Fibroblast of villous mesenchyme (primary cell): ENCODE measurements around the gene MTUS2. TPM values are rescaled to one million over a fixed set of nuclear protein-coding genes. Genes with fewer than 3 reads are reported as not detected.

Source experiments
- DNase-seq: peaks from one replicate; pipeline ENCODE4 v3.0.0-alpha.2; 2010; ENCODE audit warnings: low read depth
- H3K4me3 ChIP-seq: 2 replicates; pipeline ENCODE4 v1.5.1; 2011; ENCODE audit warnings: low read depth, mild to moderate bottlenecking, low read length
- total RNA-seq: library from RNA; depleted of rRNA; stranded (reverse); fragments of >200 nt; gene quantifications from 2 replicates; pipeline ENCODE4 v1.2.3, GENCODE V29; 2012
- TF ChIP-seq, protein P1 (sequence below): IDR thresholded peaks from 2 replicates; pipeline ENCODE4 v1.5.1; 2012; ENCODE audit warnings: low read depth, mild to moderate bottlenecking, low read length; ENCODE audit not compliant: insufficient read depth

Gene MTUS2
- total RNA-seq, 1 donor, result 1.3 TPM

DNA sequence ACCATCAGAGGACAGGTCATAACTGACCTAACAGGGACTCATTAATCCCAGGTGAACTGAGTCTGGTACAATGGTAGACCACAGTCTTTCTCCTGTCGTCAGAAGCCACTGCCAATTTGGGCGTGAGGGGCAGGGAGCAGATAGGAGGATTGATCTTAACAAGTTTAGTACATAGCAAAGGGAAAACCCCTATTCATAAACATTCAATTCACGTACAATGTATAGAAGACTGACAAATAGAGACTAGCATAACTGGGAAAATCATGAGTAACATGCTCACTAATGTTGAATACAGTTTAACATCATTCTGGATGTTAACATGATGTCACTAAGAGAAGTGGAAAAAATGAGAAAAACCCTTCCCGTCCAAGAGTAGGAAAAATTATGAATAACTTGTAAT lies 721.3 kb downstream of the MTUS2 start:
- TF ChIP-seq, protein P1, sequence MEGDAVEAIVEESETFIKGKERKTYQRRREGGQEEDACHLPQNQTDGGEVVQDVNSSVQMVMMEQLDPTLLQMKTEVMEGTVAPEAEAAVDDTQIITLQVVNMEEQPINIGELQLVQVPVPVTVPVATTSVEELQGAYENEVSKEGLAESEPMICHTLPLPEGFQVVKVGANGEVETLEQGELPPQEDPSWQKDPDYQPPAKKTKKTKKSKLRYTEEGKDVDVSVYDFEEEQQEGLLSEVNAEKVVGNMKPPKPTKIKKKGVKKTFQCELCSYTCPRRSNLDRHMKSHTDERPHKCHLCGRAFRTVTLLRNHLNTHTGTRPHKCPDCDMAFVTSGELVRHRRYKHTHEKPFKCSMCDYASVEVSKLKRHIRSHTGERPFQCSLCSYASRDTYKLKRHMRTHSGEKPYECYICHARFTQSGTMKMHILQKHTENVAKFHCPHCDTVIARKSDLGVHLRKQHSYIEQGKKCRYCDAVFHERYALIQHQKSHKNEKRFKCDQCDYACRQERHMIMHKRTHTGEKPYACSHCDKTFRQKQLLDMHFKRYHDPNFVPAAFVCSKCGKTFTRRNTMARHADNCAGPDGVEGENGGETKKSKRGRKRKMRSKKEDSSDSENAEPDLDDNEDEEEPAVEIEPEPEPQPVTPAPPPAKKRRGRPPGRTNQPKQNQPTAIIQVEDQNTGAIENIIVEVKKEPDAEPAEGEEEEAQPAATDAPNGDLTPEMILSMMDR, result no peak
- H3K4me3 ChIP-seq, result no peak overlapping the region
- DNase-seq, result no peak

DNA sequence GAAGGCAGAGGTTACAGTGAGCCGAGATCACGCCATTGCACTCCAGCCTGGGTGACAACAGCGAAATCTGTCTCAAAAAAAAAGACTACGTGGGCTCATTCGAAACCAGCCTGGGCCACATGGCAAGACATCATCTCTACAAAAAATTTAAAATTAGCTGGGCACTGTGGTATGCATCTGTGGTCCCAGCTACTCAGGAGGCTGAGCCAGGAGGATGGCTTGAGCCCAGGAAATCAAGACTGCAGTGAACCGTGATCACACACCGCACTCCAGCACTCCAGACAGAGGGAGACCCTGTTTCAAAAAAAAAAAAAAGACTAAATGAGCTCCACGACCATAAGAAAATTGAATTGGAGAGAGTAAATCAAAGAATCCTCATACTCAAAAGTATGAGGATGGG lies 722.2 kb downstream of the MTUS2 start:
- H3K4me3 ChIP-seq, result no peak overlapping the region
- DNase-seq, result no peak
- TF ChIP-seq, protein P1, result no peak

DNA sequence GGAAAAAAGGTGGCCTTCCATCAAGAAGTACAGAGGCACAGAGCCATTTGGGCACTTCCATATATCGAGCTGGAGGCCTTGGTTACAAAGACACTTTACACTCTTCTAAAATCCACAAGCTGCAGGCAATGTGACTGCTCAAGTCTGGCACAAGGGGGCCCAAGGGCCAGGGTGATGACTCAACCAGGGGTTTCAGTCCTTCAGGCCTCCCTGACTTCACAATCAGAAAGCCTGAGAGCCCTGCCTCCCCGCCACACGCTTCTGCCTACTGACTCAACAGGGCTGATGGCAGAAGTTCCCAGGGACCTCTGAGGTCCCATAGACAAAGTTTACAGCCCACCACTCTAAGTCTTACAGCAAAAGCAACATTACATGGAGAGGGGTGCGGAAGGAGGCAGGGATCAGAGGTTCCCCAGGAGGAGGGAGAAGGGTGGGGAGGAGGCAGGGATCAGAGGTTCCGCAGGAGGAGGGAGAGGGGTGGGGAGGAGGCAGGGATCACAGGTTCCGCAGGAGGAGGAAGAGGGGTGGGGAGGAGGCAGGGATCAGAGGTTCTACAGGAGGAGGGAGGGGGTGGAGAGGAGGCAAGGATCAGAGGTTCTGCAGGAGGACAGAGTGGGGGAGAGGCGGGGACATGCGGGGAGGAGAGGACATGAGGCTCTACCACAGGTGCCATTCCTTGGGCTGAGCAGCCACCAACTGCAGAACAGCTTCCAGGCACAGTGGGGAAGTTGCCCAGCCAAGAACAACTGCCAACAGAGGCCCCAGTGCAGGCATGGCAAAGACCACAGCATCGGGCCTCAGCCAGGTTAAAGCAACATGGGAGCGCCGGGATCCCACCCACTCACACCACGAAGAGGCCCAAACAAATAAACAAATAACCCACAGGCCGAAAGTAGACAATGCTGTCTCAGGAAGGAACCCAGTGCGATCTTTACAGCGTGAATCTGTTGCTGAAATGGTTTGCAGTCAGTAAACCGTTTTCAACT lies 723.4 kb downstream of the MTUS2 start:
- DNase-seq, result peak; percentile 48

DNA sequence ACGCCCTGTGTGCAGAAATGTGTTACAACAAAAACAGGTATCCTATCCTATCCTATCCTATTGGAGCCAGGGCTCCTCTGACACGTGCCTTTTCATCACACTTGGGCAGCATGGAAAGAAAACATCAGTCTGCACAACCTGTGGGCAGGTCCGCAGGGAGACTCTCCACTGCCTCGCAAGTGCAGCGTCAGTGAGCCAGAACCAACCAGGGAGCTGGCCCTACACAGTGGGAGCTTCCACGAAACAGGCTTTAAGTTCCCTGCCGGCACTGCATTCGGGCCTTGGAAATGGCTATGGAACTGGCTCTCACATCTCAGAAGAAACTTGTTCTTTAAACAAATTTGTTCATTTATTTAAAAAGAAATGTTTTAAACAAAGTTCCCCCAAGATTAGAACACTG lies 725.8 kb downstream of the MTUS2 start:
- DNase-seq, result no peak
- TF ChIP-seq, protein P1, result no peak
- no peak overlapping the region for H3K4me3 ChIP-seq

More for the DNA sequence above, 723.4 kb downstream of the MTUS2 start:
- no peak overlapping the region for H3K4me3 ChIP-seq
- TF ChIP-seq, protein P1, result peak; percentile 20

DNA sequence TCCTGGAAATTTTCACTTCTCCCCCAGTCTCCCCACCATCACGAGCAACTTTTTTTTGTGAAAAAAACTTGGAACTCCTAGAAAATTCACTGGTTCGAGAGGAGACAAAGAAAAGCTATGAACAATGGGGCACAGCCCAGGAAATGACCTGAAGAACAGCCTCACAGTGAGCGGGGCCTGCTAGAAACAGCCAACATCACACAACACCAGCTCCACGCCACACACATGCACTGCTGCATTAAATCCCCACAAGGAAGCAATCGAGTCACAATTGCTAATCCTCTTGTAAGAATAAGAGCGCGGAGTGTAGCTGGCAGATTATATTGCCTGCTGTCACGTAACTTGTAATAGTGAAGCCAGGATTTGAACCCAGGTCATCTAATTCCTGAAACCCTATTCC lies 726.5 kb downstream of the MTUS2 start:
- DNase-seq, result no peak
- no peak overlapping the region for H3K4me3 ChIP-seq
- TF ChIP-seq, protein P1, result no peak

DNA sequence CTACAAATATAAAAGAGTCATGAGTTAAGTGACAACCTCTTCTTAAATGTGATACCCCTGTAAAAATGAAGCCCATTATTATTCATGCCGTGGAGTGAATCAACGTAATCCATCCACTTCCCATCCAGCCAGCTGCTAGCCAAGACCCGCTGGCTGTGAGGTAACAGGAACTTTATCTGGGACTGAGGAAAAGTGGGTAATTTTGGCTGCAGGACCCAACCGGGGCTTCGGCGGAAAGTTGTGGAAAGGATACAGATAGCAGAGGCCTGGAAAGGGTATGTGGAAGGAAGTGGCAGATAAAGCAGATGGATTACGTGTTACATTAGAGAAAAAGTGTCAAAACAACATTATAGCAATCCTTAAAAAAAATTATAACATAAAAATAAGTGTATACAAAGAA lies 727.0 kb downstream of the MTUS2 start:
- TF ChIP-seq, protein P1, result no peak
- H3K4me3 ChIP-seq, result no peak overlapping the region
- DNase-seq, result peak; percentile 25

DNA sequence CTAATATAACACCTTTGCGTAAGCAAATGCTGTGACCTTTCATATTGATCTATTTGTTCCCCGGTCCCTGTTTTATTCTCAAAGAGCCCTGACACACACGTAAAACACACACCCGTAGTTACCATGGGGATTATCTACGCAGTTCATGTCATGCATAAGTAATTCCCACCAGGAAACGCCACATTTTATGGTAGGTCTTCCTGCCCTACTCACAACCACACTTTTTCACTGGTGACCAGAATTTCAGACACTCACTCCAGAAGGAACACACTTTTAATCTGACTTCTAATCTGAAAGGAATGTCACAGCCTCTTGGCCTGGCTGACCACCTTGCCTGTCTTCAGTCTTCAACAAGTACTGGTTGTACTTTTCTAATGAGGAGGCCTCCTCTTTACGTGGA lies 728.6 kb downstream of the MTUS2 start:
- no peak overlapping the region for H3K4me3 ChIP-seq
- TF ChIP-seq, protein P1, result no peak
- peak; percentile 41 for DNase-seq
